ENCODE data around the gene HAUS3.
"Not testable (repeated sequence)": the region's sequence is repeated elsewhere in the genome, so short reads cannot be mapped to it uniquely, and the experiment has no call there.

DNA sequence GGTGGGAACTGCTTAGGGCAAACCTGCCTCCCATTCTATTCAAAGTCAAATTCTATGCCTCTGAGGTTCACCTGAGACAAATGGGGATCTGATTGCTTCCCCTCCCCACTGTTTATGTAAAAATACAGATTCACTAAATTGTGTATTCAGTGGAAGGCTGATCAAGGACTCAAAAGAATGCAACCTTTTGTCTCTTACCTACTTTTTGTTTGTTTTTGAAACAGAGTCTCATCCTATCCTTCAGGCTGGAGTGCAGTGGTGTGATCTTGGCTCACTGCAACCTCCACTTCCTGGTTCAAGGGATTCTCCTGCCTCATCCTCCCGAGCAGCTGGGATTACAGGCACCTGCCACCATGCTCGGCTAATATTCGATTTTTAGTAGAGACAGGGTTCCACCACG, 20.5 kb downstream of the HAUS3 start:
- not testable (repeated sequence) for TF ChIP-seq CTCF, POLR2A (IDR thresholded peaks at IDR 0.05)

Data from testis (tissue), 2 donors.